ENCODE data around the gene AANAT. TPM values are rescaled to one million over a fixed set of nuclear protein-coding genes. Genes with fewer than 3 reads are reported as not detected.

Gene AANAT
- total RNA-seq, 5 donors from 2014 or later (not counting 1 experiment from before 2014, with no cell fraction given), result not detected

GRCh38 chr17:76479515-76480060 lies 12.2 kb downstream of the AANAT start:
- no peaks in the 10 kb centered on the region for H3K9me3 Mint-ChIP-seq
- no peak overlapping the region for H3K4me3 Mint-ChIP-seq
- Histone ChIP-seq H3K4me3 (ENCODE audit: control insufficient read depth in 1 of 2, extremely low read depth in 1 of 2, low read length in 1 of 2) (no peak overlapping the region), H3K27ac (ENCODE audit: low read length) (no peak overlapping the region), H3K4me1 (ENCODE audit: control insufficient read depth in 1 of 2, extremely low read depth in 1 of 2, insufficient read depth in 2 of 2, low read length in 2 of 2) (peaks cover 0 to 8% of the 10 kb centered on the region in 2 experiments), H3K36me3 (ENCODE audit: control insufficient read depth in 2 of 2, extremely low read depth in 1 of 2, insufficient read depth in 1 of 2, low read length in 1 of 2) (peaks cover 11 to 32% of the 10 kb centered on the region in 2 donors), H3K9me3 (no peaks in the 10 kb centered on the region), H3K27me3 (replicated peaks in 1 of 2; ENCODE audit: control insufficient read depth in 2 of 2, extremely low read depth in 1 of 2, insufficient read depth in 2 of 2, low read length in 1 of 2) (no peaks in the 10 kb centered on the region)
- DNase-seq, result no peak
- no peak overlapping the region for H3K27ac Mint-ChIP-seq
- 80% methylated on average over 1 of the region's 14 CpGs for WGBS (ENCODE audit: insufficient coverage)
- ChIA-PET POLR2A (no interaction called here), CTCF (no interaction called here)
- H3K36me3 Mint-ChIP-seq, result peaks cover 27% of the 10 kb centered on the region
- no peak for ATAC-seq (replicated peaks in 1 of 4)
- peaks cover 3 to 11% (median 7%) of the 10 kb centered on the region in 3 donors for H3K4me1 Mint-ChIP-seq
- no peaks in the 10 kb centered on the region for H3K27me3 Mint-ChIP-seq

DNA sequence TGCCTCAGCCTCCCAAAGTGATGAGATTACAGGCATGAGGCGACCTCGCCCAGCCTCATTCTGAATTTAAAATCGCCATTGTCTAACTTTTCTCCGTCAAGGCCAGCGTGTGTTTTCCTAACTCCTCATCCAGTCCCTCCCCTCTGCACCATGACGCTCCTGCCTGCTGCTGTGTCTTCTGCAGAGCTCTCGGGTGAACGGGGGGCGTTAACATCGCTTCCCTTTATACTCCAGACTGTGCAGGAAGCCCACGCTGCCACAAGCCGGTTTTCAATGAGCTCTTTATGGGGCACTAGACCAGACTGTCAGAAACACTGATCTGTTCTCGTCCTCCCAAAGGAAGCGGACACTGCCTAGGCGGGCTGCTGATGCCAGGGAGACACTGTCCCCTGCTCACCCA lies 13.2 kb downstream of the AANAT start:
- Mint-ChIP-seq H3K4me1 (peaks cover 3 to 15% (median 7%) of the 10 kb centered on the region in 3 donors), H3K27me3 (no peaks in the 10 kb centered on the region), H3K9me3 (no peaks in the 10 kb centered on the region), H3K36me3 (peaks cover 22% of the 10 kb centered on the region), H3K4me3 (peak overlapping the region in 1 of 3 donors; percentile 1), H3K27ac (no peak overlapping the region)
- no peak overlapping the region for H3K27ac ChIP-seq (ENCODE audit: low read length)
- peak in 3 of 4 experiments; percentile 43 to 79 (median 45) for ATAC-seq (replicated peaks in 1 of 4)
- peaks cover 8 to 30% of the 10 kb centered on the region in 2 donors for H3K36me3 ChIP-seq (ENCODE audit: control insufficient read depth in 2 of 2, extremely low read depth in 1 of 2, insufficient read depth in 1 of 2, low read length in 1 of 2)
- H3K27me3 ChIP-seq (replicated peaks in 1 of 2; ENCODE audit: control insufficient read depth in 2 of 2, extremely low read depth in 1 of 2, insufficient read depth in 2 of 2, low read length in 1 of 2), result no peaks in the 10 kb centered on the region
- CTCF ChIA-PET, result no interaction called here
- 71% methylated on average over 10 of the region's 15 CpGs for WGBS (ENCODE audit: insufficient coverage)
- H3K9me3 ChIP-seq, result no peaks in the 10 kb centered on the region
- POLR2A ChIA-PET, result no interaction called here
- DNase-seq, result peak in 3 of 35 experiments; percentile 13 to 23 (median 17)
- peaks cover 0 to 8% of the 10 kb centered on the region in 2 experiments for H3K4me1 ChIP-seq (ENCODE audit: control insufficient read depth in 1 of 2, extremely low read depth in 1 of 2, insufficient read depth in 2 of 2, low read length in 2 of 2)
- no peak overlapping the region for H3K4me3 ChIP-seq (ENCODE audit: control insufficient read depth in 1 of 2, extremely low read depth in 1 of 2, low read length in 1 of 2)

- peaks cover 8 to 30% of the 10 kb centered on the region in 2 donors for H3K36me3 ChIP-seq (ENCODE audit: control insufficient read depth in 2 of 2, extremely low read depth in 1 of 2, insufficient read depth in 1 of 2, low read length in 1 of 2)
- Mint-ChIP-seq H3K36me3 (peaks cover 21% of the 10 kb centered on the region), H3K4me3 (no peak overlapping the region), H3K27me3 (no peaks in the 10 kb centered on the region), H3K9me3 (no peaks in the 10 kb centered on the region), H3K27ac (no peak overlapping the region), H3K4me1 (peaks cover 3 to 16% (median 7%) of the 10 kb centered on the region in 3 donors)
- no peak overlapping the region for H3K27ac ChIP-seq (ENCODE audit: low read length)
- peaks cover 0 to 8% of the 10 kb centered on the region in 2 experiments for H3K4me1 ChIP-seq (ENCODE audit: control insufficient read depth in 1 of 2, extremely low read depth in 1 of 2, insufficient read depth in 2 of 2, low read length in 2 of 2)
- H3K27me3 ChIP-seq (replicated peaks in 1 of 2; ENCODE audit: control insufficient read depth in 2 of 2, extremely low read depth in 1 of 2, insufficient read depth in 2 of 2, low read length in 1 of 2), result no peaks in the 10 kb centered on the region
- ATAC-seq (replicated peaks in 1 of 4) (peak in 1 of 4 experiments; percentile 14), DNase-seq (peak in 1 of 35 experiments; percentile 22)
- WGBS (ENCODE audit: insufficient coverage), result 73% methylated on average over 18 of the region's 21 CpGs
- H3K9me3 ChIP-seq, result no peaks in the 10 kb centered on the region
- POLR2A ChIA-PET, result no interaction called here
- CTCF ChIA-PET, result no interaction called here
- no peak overlapping the region for H3K4me3 ChIP-seq (ENCODE audit: control insufficient read depth in 1 of 2, extremely low read depth in 1 of 2, low read length in 1 of 2)
These were observed 13.8 kb downstream of the AANAT start for GRCh38 chr17:76481071-76481655.

- Histone ChIP-seq H3K27ac (ENCODE audit: low read length) (no peak overlapping the region), H3K27me3 (replicated peaks in 1 of 2; ENCODE audit: control insufficient read depth in 2 of 2, extremely low read depth in 1 of 2, insufficient read depth in 2 of 2, low read length in 1 of 2) (no peaks in the 10 kb centered on the region), H3K9me3 (no peaks in the 10 kb centered on the region), H3K4me1 (ENCODE audit: control insufficient read depth in 1 of 2, extremely low read depth in 1 of 2, insufficient read depth in 2 of 2, low read length in 2 of 2) (peaks cover 0 to 13% of the 10 kb centered on the region in 2 experiments), H3K36me3 (ENCODE audit: control insufficient read depth in 2 of 2, extremely low read depth in 1 of 2, insufficient read depth in 1 of 2, low read length in 1 of 2) (peaks cover 0 to 15% of the 10 kb centered on the region in 2 donors), H3K4me3 (ENCODE audit: control insufficient read depth in 1 of 2, extremely low read depth in 1 of 2, low read length in 1 of 2) (no peak overlapping the region)
- DNase-seq, result no peak
- H3K27ac Mint-ChIP-seq, result peak overlapping the region in 1 of 2 donors; percentile 16
- ChIA-PET CTCF (no interaction called here), POLR2A (no interaction called here)
- no peak for ATAC-seq (replicated peaks in 1 of 4)
- WGBS (ENCODE audit: insufficient coverage), result 88% methylated on average over 9 of the region's 11 CpGs
- no peaks in the 10 kb centered on the region for H3K9me3 Mint-ChIP-seq
- H3K4me3 Mint-ChIP-seq, result no peak overlapping the region
- no peaks in the 10 kb centered on the region for H3K27me3 Mint-ChIP-seq
- peaks cover 12% of the 10 kb centered on the region for H3K36me3 Mint-ChIP-seq
- peaks cover 3 to 16% (median 7%) of the 10 kb centered on the region in 3 donors for H3K4me1 Mint-ChIP-seq
These were observed 16.9 kb downstream of the AANAT start for GRCh38 chr17:76484228-76484725.

DNA sequence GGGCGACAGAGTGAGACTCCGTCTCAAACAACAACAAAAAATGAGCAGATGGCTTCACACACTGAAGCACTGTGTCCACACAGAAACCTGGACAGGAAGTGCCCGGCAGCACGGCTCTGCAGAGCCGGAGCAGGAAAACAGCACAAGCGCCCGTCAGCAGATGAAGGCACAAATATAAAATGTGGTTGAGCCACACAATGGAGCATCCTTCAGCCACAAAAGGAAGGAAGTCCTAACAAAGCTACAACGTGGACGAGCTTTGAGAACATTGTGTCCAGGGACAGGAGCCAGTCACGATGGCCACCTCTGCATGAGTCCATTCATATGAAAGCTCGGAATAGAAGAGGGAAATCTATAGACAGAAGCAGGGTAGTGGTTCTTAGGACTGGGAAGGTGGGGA lies 18.2 kb downstream of the AANAT start:
- H3K27ac Mint-ChIP-seq, result no peak overlapping the region
- no peak overlapping the region for H3K4me3 ChIP-seq (ENCODE audit: control insufficient read depth in 1 of 2, extremely low read depth in 1 of 2, low read length in 1 of 2)
- CTCF ChIA-PET, result interaction anchor here (0.6 kb wide), 2 partner anchors 135 to 1436 kb away, joined by 6 read pairs; no protein-coding TSS in a partner anchor

DNA sequence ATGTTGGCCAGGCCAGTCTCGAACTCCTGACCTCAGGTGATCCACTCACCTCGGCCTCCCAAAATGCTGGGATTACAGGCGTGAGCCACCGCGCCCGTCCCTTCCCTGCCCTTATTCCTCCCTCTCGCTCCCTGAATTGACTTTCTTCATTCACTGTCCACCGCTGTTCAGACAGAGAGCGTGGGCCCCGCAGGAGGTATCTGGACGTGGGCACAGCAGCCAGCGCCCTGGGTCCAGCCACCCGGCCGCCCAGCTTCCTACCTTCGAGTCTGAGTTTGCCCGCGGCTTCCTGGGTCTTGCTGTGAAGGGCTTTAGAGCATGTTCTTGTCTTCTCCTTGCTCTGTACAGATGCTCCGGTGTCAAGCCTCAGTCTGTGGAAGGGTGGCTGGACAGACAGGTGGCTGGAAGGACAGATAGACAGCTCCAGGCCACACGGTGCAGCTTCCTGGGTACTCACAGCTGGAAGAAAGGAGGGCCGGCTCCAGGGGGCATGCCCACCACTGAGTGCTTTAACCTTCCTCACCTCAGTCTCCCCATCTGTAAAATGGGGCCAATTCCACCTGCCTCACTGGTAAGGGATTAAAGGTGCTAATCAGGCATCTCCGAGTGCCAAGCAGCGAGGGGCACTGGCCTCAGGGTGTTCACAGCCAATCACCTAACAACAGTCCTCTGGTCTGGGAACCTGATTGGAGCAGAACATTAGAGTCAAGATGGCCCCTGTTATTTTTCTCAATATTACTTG lies 20.2 kb downstream of the AANAT start:
- Histone ChIP-seq H3K9me3 (no peaks in the 10 kb centered on the region), H3K4me3 (ENCODE audit: control insufficient read depth in 1 of 2, extremely low read depth in 1 of 2, low read length in 1 of 2) (no peak overlapping the region), H3K4me1 (ENCODE audit: control insufficient read depth in 1 of 2, extremely low read depth in 1 of 2, insufficient read depth in 2 of 2, low read length in 2 of 2) (peaks cover 8 to 39% of the 10 kb centered on the region in 2 experiments), H3K36me3 (ENCODE audit: control insufficient read depth in 2 of 2, extremely low read depth in 1 of 2, insufficient read depth in 1 of 2, low read length in 1 of 2) (peaks cover 0 to 5% of the 10 kb centered on the region in 2 donors), H3K27me3 (replicated peaks in 1 of 2; ENCODE audit: control insufficient read depth in 2 of 2, extremely low read depth in 1 of 2, insufficient read depth in 2 of 2, low read length in 1 of 2) (no peaks in the 10 kb centered on the region), H3K27ac (ENCODE audit: low read length) (no peak overlapping the region)
- DNase-seq (no peak), ATAC-seq (replicated peaks in 1 of 4) (no peak)
- POLR2A ChIA-PET, result no interaction called here
- WGBS (ENCODE audit: insufficient coverage), result 97% methylated on average over 19 of the region's 22 CpGs
- H3K4me3 Mint-ChIP-seq, result no peak overlapping the region
- peaks cover 5% of the 10 kb centered on the region for H3K36me3 Mint-ChIP-seq
- H3K9me3 Mint-ChIP-seq, result no peaks in the 10 kb centered on the region
- H3K4me1 Mint-ChIP-seq, result peaks cover 13 to 36% (median 23%) of the 10 kb centered on the region in 3 donors
- CTCF ChIA-PET, result interaction anchor here in 1 of 2 donors (0.6 kb wide), 1 partner anchor 178 kb away, joined by 3 read pairs; no protein-coding TSS in a partner anchor
- no peak overlapping the region for H3K27ac Mint-ChIP-seq
- no peaks in the 10 kb centered on the region for H3K27me3 Mint-ChIP-seq

More for the DNA sequence above, 18.2 kb downstream of the AANAT start:
- Histone ChIP-seq H3K27ac (ENCODE audit: low read length) (no peak overlapping the region), H3K27me3 (replicated peaks in 1 of 2; ENCODE audit: control insufficient read depth in 2 of 2, extremely low read depth in 1 of 2, insufficient read depth in 2 of 2, low read length in 1 of 2) (no peaks in the 10 kb centered on the region), H3K4me1 (ENCODE audit: control insufficient read depth in 1 of 2, extremely low read depth in 1 of 2, insufficient read depth in 2 of 2, low read length in 2 of 2) (peaks cover 0 to 26% of the 10 kb centered on the region in 2 experiments), H3K36me3 (ENCODE audit: control insufficient read depth in 2 of 2, extremely low read depth in 1 of 2, insufficient read depth in 1 of 2, low read length in 1 of 2) (peaks cover 0 to 10% of the 10 kb centered on the region in 2 donors), H3K9me3 (no peaks in the 10 kb centered on the region)
- Mint-ChIP-seq H3K36me3 (peaks cover 9% of the 10 kb centered on the region), H3K4me1 (peaks cover 5 to 22% (median 6%) of the 10 kb centered on the region in 3 donors), H3K9me3 (no peaks in the 10 kb centered on the region), H3K27me3 (no peaks in the 10 kb centered on the region), H3K4me3 (no peak overlapping the region)
- ATAC-seq (replicated peaks in 1 of 4), result no peak
- POLR2A ChIA-PET, result interaction anchor here in 1 of 2 donors (0.6 kb wide), 1 partner anchor 37 kb away, joined by 8 read pairs; no protein-coding TSS in a partner anchor
- WGBS (ENCODE audit: insufficient coverage), result 66% methylated on average over 9 of the region's 11 CpGs
- no peak for DNase-seq

Data from T-cell (primary cell).